IPS-18c (cell line): ENCODE results near the gene ACAD10.
"Not testable (repeated sequence)": the region's sequence is repeated elsewhere in the genome, so short reads cannot be mapped to it uniquely, and the experiment has no call there.

ENCODE experiments used
- H3K4me3 ChIP-seq: 2 replicates; pipeline ENCODE4 v1.7.0; 2013; ENCODE audit warnings: low read depth, mild to moderate bottlenecking, low read length, moderate library complexity; ENCODE audit not compliant: insufficient read depth
- H3K9me3 ChIP-seq: one replicate; pipeline ENCODE4 v1.6.1; 2013; ENCODE audit warnings: mild to moderate bottlenecking, low read length, moderate library complexity; ENCODE audit not compliant: control insufficient read depth, insufficient read depth

Gene ACAD10

GRCh38 chr12:111685811-111686573, at the start of gene ACAD10, which contains the start of gene BRAP:
ACAD10 (plus strand) TSS chr12:111686053; CDS start chr12:111692710, 6,657 bp downstream.
BRAP (minus strand) TSS chr12:111685956; CDS start chr12:111685792, 164 bp downstream.
- Histone ChIP-seq H3K9me3 (peaks cover 2% of the 10 kb centered on the region), H3K4me3 (peak within 1 kb of the TSS; percentile 98)

- H3K9me3 ChIP-seq, result no peaks in the 10 kb centered on the region
- no peak overlapping the region for H3K4me3 ChIP-seq
Measured at GRCh38 chr12:111636209-111636945, 49.5 kb upstream of the ACAD10 start.

- Histone ChIP-seq H3K4me3 (no peak overlapping the region), H3K9me3 (no peaks in the 10 kb centered on the region)
Measured at GRCh38 chr12:111638556-111638955, 47.3 kb upstream of the ACAD10 start.

GRCh38 chr12:111640506-111640905, 45.3 kb upstream of the ACAD10 start:
- H3K9me3 ChIP-seq, result no peaks in the 10 kb centered on the region
- no peak overlapping the region for H3K4me3 ChIP-seq

GRCh38 chr12:111642681-111643426, 43.0 kb upstream of the ACAD10 start:
- Histone ChIP-seq H3K9me3 (no peaks in the 10 kb centered on the region), H3K4me3 (no peak overlapping the region)

- no peaks in the 10 kb centered on the region for H3K9me3 ChIP-seq
- H3K4me3 ChIP-seq, result no peak overlapping the region
Measured at GRCh38 chr12:111643427-111643826, 42.4 kb upstream of the ACAD10 start.

- Histone ChIP-seq H3K4me3 (no peak overlapping the region), H3K9me3 (no peaks in the 10 kb centered on the region)
Measured at GRCh38 chr12:111645433-111645832, 40.4 kb upstream of the ACAD10 start.

GRCh38 chr12:111650912-111651311, 34.9 kb upstream of the ACAD10 start:
- H3K9me3 ChIP-seq, result no peaks in the 10 kb centered on the region
- no peak overlapping the region for H3K4me3 ChIP-seq

GRCh38 chr12:111652530-111652929, 33.3 kb upstream of the ACAD10 start:
- H3K4me3 ChIP-seq, H3K9me3 ChIP-seq: not testable (repeated sequence)

GRCh38 chr12:111653596-111653995, 32.3 kb upstream of the ACAD10 start:
- no peaks in the 10 kb centered on the region for H3K9me3 ChIP-seq
- H3K4me3 ChIP-seq, result no peak overlapping the region

- no peak overlapping the region for H3K4me3 ChIP-seq
- no peaks in the 10 kb centered on the region for H3K9me3 ChIP-seq
Measured at GRCh38 chr12:111655356-111655755, 30.5 kb upstream of the ACAD10 start.

GRCh38 chr12:111656016-111656415, 29.8 kb upstream of the ACAD10 start:
- Histone ChIP-seq H3K4me3 (no peak overlapping the region), H3K9me3 (no peaks in the 10 kb centered on the region)

- Histone ChIP-seq H3K9me3 (no peaks in the 10 kb centered on the region), H3K4me3 (no peak overlapping the region)
Measured at GRCh38 chr12:111664499-111664898, 21.4 kb upstream of the ACAD10 start.

- Histone ChIP-seq H3K4me3 (no peak overlapping the region), H3K9me3 (no peaks in the 10 kb centered on the region)
Measured at GRCh38 chr12:111664961-111665865, 20.6 kb upstream of the ACAD10 start.

- no peak overlapping the region for H3K4me3 ChIP-seq
- H3K9me3 ChIP-seq, result no peaks in the 10 kb centered on the region
Measured at GRCh38 chr12:111672822-111673381, 13.0 kb upstream of the ACAD10 start.

GRCh38 chr12:111673503-111673902, 12.3 kb upstream of the ACAD10 start:
- H3K4me3 ChIP-seq, result no peak overlapping the region

More at GRCh38 chr12:111673503-111673902, 12.3 kb upstream of the ACAD10 start:
- H3K9me3 ChIP-seq, result no peaks in the 10 kb centered on the region
